HG03571 (cell line): ENCODE data around the gene ARHGEF2.

Source experiments
- ATAC-seq: cut with Tn5 transposase; IDR thresholded peaks from one replicate; pipeline ENCODE4 v1.9.1; 2021; ENCODE audit not compliant: unreplicated experiment

The ARHGEF2 gene

DNA sequence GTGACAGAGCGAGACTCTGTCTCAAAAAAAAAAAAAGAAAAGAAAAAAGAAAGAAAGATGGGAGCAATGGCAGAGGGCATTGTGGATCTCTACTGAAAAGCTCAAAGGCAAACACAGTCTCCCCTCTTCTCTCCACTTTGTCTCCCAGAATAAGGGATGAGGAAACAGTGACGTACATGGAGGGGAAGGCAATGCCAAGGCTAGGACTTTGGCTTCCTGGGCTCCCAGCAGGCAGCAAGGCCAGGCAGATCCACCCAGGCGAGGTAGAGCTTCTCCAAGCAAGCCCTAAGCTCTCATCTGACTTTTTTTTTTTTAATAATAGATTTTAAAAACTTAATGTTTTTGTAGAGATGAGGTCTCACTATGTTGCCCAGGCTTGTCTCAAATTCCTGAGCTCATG, 4.6 kb downstream of the ARHGEF2 start:
- no peak for ATAC-seq

- no peak for ATAC-seq
These were observed 6.2 kb downstream of the ARHGEF2 start for GRCh38 chr1:155971910-155972809.

DNA sequence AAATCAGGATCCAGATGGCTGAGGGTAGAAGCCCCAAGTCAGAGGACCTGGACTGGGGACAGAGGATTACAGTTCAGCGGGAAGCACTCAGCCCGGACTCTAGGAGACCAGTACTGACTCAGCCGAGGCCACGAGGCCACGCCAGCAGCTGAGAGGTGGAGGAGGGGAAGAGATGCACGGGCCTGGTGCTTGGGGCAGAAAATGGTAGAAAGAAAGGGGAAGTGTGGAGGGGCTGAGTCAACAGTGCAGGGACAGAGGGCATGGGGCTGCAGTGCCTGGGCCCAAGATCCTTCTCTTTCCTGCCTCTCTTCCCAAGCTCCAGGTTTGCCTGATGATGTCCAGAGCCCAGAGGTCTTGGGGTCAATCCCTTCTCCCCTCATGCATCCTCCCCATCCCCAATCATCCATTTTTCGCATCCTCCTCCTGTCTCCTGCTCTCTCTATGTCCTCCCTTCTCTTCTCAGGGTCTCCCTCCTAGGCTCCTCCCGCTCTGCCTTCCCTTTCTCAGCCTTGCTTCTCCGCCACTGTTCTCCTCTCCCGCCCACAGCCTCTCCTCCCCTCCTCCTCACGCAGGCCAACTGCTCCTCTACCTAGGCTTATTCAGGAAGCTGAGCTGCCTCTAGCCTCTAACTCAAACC, 7.7 kb downstream of the ARHGEF2 start:
- ATAC-seq = no peak

GRCh38 chr1:155969377-155969791, 9.0 kb downstream of the ARHGEF2 start:
- no peak for ATAC-seq

DNA sequence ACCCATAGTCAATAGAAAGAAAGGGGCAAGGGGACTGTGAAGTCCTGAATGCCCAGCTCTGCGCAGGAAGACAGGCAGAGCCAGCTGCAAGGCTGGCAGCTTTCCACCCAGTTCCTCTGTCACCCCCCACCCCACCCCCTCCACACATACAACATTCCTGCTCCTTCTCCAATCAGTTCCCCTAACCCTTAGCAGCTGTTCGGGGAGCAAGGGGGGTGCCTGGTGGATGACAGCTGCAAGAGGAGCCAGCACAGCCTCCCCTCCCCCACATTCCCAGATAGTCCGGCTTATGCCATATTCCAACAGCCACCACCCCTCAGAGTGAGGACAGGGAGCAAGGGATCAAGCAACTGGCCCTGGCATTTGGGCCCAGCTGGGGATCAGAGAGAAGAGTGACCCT, 9.7 kb downstream of the ARHGEF2 start:
- no peak for ATAC-seq

GRCh38 chr1:155968051-155968400, 10.3 kb downstream of the ARHGEF2 start:
- no peak for ATAC-seq

DNA sequence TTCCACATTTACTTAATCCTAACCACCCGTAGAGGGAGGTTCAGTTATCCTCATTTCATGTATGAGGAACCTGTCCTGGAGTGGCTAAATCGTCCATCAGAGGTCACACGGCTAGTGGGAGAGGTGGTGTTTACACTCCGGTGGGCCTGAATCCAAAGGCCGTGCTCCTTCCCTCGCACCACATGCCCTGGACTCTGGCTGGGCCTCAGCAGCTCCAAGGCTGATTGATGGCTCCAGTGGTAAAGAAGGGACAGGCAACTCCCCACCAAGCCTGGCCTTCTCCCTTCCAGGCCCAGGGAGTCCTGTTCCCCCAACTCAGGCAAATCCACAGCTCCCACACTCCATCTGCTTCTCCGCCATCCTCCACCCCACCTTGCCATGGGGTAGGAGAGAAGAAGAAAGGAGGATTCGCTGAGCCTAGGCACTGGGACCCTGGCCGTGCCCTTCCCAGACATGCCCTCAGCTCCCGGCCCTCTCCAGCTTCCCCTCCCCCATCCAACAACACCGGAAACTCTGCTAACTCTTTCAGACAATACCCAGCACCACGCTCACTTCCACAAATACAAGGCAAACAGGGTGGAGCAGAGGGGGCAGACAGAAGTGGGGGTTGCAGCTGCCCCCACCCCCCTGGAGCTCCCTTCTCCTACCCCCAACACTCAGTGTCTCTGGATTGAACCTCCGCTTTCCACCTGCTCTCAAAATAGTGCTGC, 10.9 kb downstream of the ARHGEF2 start:
- ATAC-seq = no peak

- no peak for ATAC-seq
These were observed 11.6 kb downstream of the ARHGEF2 start for GRCh38 chr1:155966750-155967149.

DNA sequence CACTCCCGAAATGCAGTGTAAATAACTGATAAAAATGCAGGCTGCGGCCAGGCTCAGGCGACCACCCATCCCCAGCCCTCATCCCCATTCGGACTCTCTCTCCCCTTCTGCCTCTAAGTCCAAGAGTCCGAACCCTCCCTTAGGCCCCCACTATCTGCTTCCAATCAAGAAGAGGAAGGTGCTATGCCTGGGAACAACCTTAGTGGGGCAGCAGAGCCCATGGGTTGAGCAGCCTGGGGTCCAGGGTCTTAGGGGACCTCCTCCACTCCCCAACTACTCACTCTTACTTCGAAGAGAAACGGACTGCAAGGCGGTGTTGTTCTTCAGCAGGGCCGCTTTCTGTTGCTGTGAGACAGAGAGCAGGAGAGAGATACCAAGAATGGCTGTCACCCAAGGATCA, 12.2 kb downstream of the ARHGEF2 start:
- ATAC-seq = no peak

DNA sequence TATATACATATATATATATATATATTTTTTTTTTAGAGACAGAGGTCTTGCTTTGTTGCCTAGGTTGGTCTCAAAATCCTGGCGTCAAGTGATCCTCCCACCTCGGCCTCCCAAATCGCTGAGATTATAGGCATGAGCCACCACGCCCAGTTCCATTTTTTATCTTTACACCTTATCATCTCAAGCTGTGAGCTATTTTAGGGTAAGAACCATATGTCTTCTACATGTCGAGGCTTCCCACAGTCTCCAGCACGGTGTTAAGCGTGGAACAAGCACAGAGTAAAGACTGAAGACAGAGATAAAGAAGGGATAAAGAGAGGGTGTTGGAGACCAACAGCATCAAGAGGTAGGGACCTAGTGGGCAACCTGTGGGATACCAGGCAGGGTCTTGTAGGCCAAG, 14.2 kb downstream of the ARHGEF2 start:
- no peak for ATAC-seq

DNA sequence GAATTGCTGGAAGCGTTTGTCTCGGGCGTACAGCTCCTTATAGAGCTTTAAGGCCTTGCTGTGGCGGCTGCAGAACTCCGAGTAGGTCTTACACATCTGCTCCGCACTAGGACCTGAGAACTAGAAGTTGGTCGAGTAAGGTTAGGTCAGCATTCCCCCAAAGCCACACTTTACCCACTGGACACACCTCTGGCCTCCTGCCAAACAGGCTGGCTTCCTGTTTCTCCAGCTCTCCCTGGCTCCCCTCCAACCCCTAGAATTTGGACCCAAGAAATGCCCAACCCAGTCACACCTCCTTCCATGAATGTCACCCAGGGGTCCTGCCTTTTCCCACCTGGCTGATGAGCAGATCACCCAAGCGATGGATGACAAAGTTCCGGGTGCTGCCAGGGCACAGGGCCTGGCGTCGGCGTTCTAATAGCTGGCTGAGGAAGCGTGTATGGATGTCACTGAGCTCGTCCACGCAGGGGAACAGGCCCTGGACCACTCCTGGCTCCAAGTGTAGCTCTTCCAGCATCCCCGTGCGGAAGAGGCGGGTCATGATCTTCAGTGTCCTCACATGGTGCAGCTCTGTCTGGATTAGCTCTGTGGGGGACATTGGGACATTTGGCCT, 15.6 kb downstream of the ARHGEF2 start:
- ATAC-seq = no peak

GRCh38 chr1:155961937-155962336, 16.4 kb downstream of the ARHGEF2 start:
- no peak for ATAC-seq

DNA sequence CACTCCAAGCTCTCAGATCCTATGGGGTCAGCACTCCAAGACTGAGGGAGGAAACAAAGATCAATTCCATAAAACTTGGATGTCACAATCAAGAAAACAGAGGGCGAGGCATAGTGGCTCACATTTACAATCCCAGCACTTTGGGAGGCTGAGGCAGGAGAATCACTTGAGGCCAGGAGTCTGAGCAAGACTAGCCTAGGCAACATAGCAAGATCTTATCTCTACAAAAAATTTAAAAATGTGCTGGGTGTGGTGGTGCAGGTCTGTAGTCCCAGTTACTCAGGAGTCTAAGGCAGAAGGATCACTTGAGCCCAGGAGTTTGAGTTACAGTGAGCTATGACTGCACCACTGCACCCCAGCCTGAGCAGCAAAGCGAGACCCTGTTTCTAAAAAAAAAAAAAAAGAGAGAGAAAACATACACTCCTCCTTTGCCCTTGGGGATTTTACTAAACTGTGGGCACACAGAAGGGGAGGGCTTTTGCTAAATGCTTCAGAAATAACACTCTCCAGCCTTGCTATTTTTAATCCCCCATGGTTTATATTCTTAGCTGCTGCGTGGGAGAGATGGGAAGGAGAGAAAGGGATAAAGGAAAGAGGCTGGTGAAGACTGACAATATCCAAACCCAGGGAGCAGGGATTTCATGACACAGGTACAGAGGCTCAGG, 18.1 kb downstream of the ARHGEF2 start:
- ATAC-seq = no peak

GRCh38 chr1:155957411-155957915, 20.9 kb downstream of the ARHGEF2 start:
- ATAC-seq = no peak

DNA sequence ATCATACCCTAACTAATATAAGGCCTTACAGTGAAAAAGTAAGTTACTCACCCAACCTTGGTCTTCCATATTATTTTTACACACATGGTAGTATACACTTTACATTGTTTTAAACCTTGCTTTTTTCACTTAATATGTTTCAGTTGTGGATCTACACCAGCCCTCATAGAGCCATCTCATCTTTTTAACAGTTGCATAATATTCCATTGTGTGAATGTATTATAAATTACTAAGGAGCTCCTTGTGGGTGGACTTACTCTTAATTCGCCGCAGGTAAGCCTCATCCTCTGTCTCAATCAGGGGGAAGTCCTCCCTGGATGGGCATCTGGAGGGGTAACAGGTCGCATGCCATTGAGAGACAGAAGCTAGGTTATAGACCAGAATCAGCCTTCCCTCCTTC, 23.7 kb downstream of the ARHGEF2 start:
- no peak for ATAC-seq

DNA sequence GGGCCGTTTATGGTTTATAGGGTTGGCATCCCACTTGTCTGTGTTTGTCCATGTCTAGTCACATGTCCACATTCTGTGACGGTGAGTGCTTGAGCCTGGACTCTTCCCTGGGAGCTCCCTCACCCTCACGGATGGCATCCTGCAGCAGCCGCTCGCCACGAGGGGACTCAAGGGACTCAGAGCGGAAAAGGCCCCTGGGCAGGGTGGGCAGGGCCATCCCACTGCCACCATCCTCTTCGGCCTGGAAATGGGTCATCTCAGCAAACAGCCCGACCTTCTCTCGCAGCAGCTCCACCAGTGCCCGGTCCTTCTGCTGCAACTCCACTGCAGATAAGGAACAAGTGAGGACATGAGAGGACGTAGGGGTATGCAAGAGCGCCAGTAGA, 25.8 kb downstream of the ARHGEF2 start:
- no peak for ATAC-seq

DNA sequence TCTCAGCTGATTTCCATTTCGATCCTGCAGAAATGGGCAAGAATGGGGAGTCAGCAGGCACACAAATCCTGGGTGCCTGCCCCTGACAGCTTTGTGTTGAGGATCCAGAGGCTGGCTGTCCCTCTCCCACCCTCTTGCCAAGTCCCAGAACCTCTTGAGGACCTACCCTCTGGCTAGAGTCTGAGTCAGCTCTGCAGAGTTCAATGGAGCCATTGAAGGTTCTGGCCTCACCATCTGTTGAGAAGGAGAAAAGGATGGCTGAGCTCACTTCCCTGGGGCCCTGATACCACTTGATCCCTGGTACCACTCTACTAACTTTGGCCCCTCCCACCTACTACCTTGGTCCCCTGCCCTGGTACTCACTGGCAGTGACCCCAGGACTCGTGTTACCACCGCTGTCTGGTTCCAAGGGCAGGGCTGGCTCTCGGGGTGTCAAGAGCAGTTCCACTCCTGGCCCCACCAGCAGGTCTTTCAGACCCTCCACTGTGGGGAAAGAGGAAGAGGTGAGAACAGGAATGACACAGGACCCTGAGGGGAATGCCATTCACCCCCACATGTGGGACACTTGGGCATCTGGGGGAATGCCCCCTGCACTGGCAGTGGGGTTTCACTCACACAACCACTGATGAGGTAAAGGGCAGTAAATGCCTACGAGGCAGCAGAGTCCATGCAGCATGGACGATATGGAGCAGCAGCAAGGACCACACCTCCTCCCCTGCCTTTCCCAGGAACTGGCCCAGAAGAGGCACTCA, 26.4 kb downstream of the ARHGEF2 start:
- ATAC-seq = no peak

DNA sequence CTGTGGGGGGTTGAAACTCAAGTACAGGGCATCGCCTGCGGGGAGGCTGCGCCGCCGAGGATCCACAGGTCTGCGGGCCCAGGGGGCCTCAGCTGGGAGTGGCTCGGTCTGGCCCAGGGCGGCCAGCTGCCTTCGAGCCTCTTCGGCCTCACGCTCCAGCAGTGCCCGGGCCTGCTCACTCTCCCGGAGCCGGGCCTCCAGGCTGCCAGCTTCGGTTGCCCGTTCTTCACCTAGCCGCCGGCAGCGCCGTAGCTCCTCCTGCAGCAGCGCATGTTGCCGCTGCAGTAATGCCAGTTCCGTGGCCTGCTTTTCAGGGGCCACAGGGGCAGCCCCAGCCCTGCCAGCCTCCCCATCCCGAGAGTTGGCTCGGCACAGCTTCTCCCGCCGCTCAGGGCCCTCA, 27.5 kb downstream of the ARHGEF2 start:
- ATAC-seq = no peak

DNA sequence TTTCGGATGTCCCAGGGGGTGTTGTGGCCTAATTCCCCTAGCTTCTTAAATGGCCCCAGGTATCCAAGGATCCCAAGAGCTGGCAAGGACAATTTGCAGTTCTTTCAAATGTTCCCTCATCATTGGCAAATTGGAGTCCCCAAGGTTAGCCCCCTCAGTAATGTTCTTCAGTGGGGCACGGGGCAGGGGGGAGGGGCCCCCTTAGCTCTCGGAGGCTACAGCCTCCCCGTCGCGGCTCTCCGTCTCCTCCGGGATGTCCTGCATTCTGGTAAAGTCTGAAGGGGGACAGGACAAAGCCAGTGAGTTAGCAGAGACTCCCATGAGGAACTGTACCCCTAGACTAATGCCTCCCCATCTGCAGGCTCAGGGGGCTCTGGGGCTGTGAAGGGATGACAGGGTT, 30.6 kb downstream of the ARHGEF2 start:
- ATAC-seq = no peak

- ATAC-seq = no peak
These were observed 31.1 kb downstream of the ARHGEF2 start for GRCh38 chr1:155947292-155947691.
